WTC11 (cell line): ENCODE measurements around the gene ATP11B.

Source experiments
- E2F4 ChIP-seq: sonication (generic); formaldehyde crosslinking; IDR thresholded peaks from 2 replicates; pipeline ENCODE4 v1.8.1; 2022; ENCODE audit warnings: low read depth, mild to moderate bottlenecking, moderate library complexity, missing genetic modification reagents, borderline replicate concordance
- ELF4 ChIP-seq: sonication (generic); formaldehyde crosslinking; IDR thresholded peaks from 2 replicates; pipeline ENCODE4 v1.8.1; 2022; ENCODE audit warnings: low read depth, mild to moderate bottlenecking, moderate library complexity, missing genetic modification reagents
- ESRRA ChIP-seq: sonication (generic); formaldehyde crosslinking; IDR thresholded peaks from 2 replicates; pipeline ENCODE4 v1.8.1; 2022; ENCODE audit warnings: mild to moderate bottlenecking, missing genetic modification reagents, borderline replicate concordance
- IRF2 ChIP-seq: sonication (generic); formaldehyde crosslinking; IDR thresholded peaks from 2 replicates; pipeline ENCODE4 v1.8.0; 2022; ENCODE audit warnings: low read depth, missing genetic modification reagents, borderline replicate concordance
- JUN ChIP-seq: sonication (generic); formaldehyde crosslinking; IDR thresholded peaks from 2 replicates; pipeline ENCODE4 v1.8.0; 2023; ENCODE audit warnings: mild to moderate bottlenecking, missing genetic modification reagents
- TF ChIP-seq, protein P1 (sequence below): fragments of 200-600 bp; IDR thresholded peaks from 2 replicates; pipeline ENCODE4 v1.8.0; 2022; ENCODE audit warnings: antibody characterized with exemption
- TF ChIP-seq, protein P2 (sequence below): sonication (generic); formaldehyde crosslinking; IDR thresholded peaks from 2 replicates; pipeline ENCODE4 v1.8.1; 2023; ENCODE audit warnings: mild to moderate bottlenecking, missing genetic modification reagents, borderline replicate concordance

DNA sequence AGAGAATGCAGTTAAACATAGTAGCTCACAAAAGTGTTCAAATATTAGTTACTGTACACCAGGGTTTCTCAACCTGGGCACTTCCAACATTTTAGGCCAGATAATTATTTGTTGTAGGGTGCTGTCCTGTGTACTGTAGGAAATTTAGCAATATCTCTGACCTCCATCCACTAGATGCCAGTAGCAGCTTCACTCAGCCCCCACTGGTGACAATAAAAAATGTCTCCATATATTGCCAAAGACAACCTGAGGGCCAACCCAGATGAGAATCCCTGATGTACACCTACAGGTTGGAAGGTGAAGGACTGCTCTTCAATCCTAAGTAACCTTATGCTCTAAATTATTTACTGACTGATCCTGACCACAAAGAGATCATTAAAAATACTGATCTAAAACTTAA lies 154.6 kb downstream of the ATP11B start:
- TF ChIP-seq, protein P1, sequence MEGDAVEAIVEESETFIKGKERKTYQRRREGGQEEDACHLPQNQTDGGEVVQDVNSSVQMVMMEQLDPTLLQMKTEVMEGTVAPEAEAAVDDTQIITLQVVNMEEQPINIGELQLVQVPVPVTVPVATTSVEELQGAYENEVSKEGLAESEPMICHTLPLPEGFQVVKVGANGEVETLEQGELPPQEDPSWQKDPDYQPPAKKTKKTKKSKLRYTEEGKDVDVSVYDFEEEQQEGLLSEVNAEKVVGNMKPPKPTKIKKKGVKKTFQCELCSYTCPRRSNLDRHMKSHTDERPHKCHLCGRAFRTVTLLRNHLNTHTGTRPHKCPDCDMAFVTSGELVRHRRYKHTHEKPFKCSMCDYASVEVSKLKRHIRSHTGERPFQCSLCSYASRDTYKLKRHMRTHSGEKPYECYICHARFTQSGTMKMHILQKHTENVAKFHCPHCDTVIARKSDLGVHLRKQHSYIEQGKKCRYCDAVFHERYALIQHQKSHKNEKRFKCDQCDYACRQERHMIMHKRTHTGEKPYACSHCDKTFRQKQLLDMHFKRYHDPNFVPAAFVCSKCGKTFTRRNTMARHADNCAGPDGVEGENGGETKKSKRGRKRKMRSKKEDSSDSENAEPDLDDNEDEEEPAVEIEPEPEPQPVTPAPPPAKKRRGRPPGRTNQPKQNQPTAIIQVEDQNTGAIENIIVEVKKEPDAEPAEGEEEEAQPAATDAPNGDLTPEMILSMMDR = no peak
- TF ChIP-seq ESRRA = no peak
- no peak for TF ChIP-seq ELF4 (CRISPR knock-in tag)
- no peak for TF ChIP-seq JUN (CRISPR knock-in tag)
- TF ChIP-seq E2F4 (CRISPR knock-in tag) = no peak
- TF ChIP-seq, protein P2, sequence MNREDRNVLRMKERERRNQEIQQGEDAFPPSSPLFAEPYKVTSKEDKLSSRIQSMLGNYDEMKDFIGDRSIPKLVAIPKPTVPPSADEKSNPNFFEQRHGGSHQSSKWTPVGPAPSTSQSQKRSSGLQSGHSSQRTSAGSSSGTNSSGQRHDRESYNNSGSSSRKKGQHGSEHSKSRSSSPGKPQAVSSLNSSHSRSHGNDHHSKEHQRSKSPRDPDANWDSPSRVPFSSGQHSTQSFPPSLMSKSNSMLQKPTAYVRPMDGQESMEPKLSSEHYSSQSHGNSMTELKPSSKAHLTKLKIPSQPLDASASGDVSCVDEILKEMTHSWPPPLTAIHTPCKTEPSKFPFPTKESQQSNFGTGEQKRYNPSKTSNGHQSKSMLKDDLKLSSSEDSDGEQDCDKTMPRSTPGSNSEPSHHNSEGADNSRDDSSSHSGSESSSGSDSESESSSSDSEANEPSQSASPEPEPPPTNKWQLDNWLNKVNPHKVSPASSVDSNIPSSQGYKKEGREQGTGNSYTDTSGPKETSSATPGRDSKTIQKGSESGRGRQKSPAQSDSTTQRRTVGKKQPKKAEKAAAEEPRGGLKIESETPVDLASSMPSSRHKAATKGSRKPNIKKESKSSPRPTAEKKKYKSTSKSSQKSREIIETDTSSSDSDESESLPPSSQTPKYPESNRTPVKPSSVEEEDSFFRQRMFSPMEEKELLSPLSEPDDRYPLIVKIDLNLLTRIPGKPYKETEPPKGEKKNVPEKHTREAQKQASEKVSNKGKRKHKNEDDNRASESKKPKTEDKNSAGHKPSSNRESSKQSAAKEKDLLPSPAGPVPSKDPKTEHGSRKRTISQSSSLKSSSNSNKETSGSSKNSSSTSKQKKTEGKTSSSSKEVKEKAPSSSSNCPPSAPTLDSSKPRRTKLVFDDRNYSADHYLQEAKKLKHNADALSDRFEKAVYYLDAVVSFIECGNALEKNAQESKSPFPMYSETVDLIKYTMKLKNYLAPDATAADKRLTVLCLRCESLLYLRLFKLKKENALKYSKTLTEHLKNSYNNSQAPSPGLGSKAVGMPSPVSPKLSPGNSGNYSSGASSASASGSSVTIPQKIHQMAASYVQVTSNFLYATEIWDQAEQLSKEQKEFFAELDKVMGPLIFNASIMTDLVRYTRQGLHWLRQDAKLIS (CRISPR knock-in tag) = no peak
- no peak for TF ChIP-seq IRF2
